HepG2 (cell line): ENCODE data around the gene PDIA5. TPM values are rescaled to one million over a fixed set of nuclear protein-coding genes. Genes with fewer than 3 reads are reported as not detected.

ENCODE experiments used
- CBX2 ChIP-seq, 2 experiments: fragments of 200-600 bp in 1 of 2; sonication (generic); formaldehyde crosslinking in 1 of 2; IDR thresholded peaks; 2 replicates each; pipeline versions ENCODE4 v1.7.0 to v1.8.1; 2018 to 2022; ENCODE audit warnings: low read depth in 2 of 2, low read length in 1 of 2, mild to moderate bottlenecking in 1 of 2, missing genetic modification reagents in 1 of 2
- CCDC6 ChIP-seq: sonication (generic); formaldehyde crosslinking; IDR thresholded peaks from 2 replicates; pipeline ENCODE4 v1.8.1; 2022; ENCODE audit warnings: mild to moderate bottlenecking, missing genetic modification reagents, moderate library complexity
- CHCHD3 ChIP-seq: sonication (generic); formaldehyde crosslinking; IDR thresholded peaks from 2 replicates; pipeline ENCODE4 v1.8.0; 2022; ENCODE audit warnings: mild to moderate bottlenecking, missing genetic modification reagents, moderate library complexity
- HNRNPK ChIP-seq: fragments of 200-400 bp; formaldehyde crosslinking; IDR thresholded peaks from 2 replicates; pipeline ENCODE4 v1.6.1; 2018; ENCODE audit warnings: low read length, low read depth, moderate library complexity, mild to moderate bottlenecking; ENCODE audit not compliant: poor library complexity, severe bottlenecking
- HNRNPL ChIP-seq: fragments of 200-400 bp; formaldehyde crosslinking; IDR thresholded peaks from 2 replicates; pipeline ENCODE4 v1.6.1; 2017; ENCODE audit warnings: mild to moderate bottlenecking, low read depth, low read length
- KLF11 ChIP-seq: IDR thresholded peaks from 2 replicates; pipeline ENCODE4 v1.6.1; 2016; ENCODE audit warnings: missing compliant biosample characterization
- MAX ChIP-seq: IDR thresholded peaks from 2 replicates; pipeline ENCODE4 v1.6.1; 2012; ENCODE audit warnings: inconsistent platforms
- NR2F2 ChIP-seq: IDR thresholded peaks from 2 replicates; pipeline ENCODE4 v1.6.1; 2012; ENCODE audit warnings: low read depth, inconsistent platforms, borderline replicate concordance
- ONECUT2 ChIP-seq: sonication (generic); formaldehyde crosslinking; IDR thresholded peaks from 2 replicates; pipeline ENCODE4 v1.4.0; 2020; ENCODE audit warnings: missing genetic modification reagents
- PATZ1 ChIP-seq: sonication (generic); formaldehyde crosslinking; IDR thresholded peaks from 2 replicates; pipeline ENCODE4 v1.4.0; 2020; ENCODE audit warnings: missing genetic modification reagents
- SETDB1 ChIP-seq: sonication (generic); formaldehyde crosslinking; IDR thresholded peaks from 2 replicates; pipeline ENCODE4 v1.5.1; 2020; ENCODE audit warnings: missing genetic modification reagents, mild to moderate bottlenecking, borderline replicate concordance
- SOX5 ChIP-seq: IDR thresholded peaks from 2 replicates; pipeline ENCODE4 v1.6.1; 2016; ENCODE audit warnings: borderline replicate concordance
- TEAD2 ChIP-seq: sonication (generic); formaldehyde crosslinking; IDR thresholded peaks from 2 replicates; pipeline ENCODE4 v1.9.0; 2021; ENCODE audit warnings: missing genetic modification reagents
- TRIM22 ChIP-seq: fragments of 450-650 bp; IDR thresholded peaks from 2 replicates; pipeline ENCODE4 v1.6.1; 2017
- YY1 ChIP-seq: IDR thresholded peaks from 2 replicates; pipeline ENCODE4 v1.6.1; 2011; ENCODE audit warnings: low read length, low read depth, moderate library complexity, mild to moderate bottlenecking; ENCODE audit not compliant: insufficient read depth, insufficient replicate concordance
- ZFYVE20 ChIP-seq: sonication (generic); formaldehyde crosslinking; IDR thresholded peaks from 2 replicates; pipeline ENCODE4 v1.8.0; 2023; ENCODE audit warnings: low read depth, mild to moderate bottlenecking, moderate library complexity, missing genetic modification reagents, borderline replicate concordance
- ZNF124 ChIP-seq: sonication (generic); formaldehyde crosslinking; IDR thresholded peaks from 2 replicates; pipeline ENCODE4 v1.4.0; 2020; ENCODE audit warnings: missing genetic modification reagents
- ZNF256 ChIP-seq: sonication (generic); formaldehyde crosslinking; conservative IDR thresholded peaks from 2 replicates; pipeline ENCODE4 v1.4.0; 2020; ENCODE audit warnings: missing genetic modification reagents
- ZNF292 ChIP-seq: sonication (generic); formaldehyde crosslinking; IDR thresholded peaks from 2 replicates; pipeline ENCODE4 v1.8.1; 2022; ENCODE audit warnings: mild to moderate bottlenecking, low read depth, missing genetic modification reagents, borderline replicate concordance
- ZNF354B ChIP-seq: sonication (generic); formaldehyde crosslinking; IDR thresholded peaks from 2 replicates; pipeline ENCODE4 v1.8.0; 2022; ENCODE audit warnings: mild to moderate bottlenecking, missing genetic modification reagents
- ZNF441 ChIP-seq: sonication (generic); formaldehyde crosslinking; IDR thresholded peaks from 2 replicates; pipeline ENCODE4 v1.7.0; 2021; ENCODE audit warnings: missing genetic modification reagents, borderline replicate concordance
- ZNF530 ChIP-seq: sonication (generic); formaldehyde crosslinking; IDR thresholded peaks from 2 replicates; pipeline ENCODE4 v1.5.0; 2020; ENCODE audit warnings: low read depth, mild to moderate bottlenecking, missing genetic modification reagents
- ZNF589 ChIP-seq: sonication (generic); formaldehyde crosslinking; conservative IDR thresholded peaks from 2 replicates; pipeline ENCODE4 v1.8.0; 2022; ENCODE audit warnings: mild to moderate bottlenecking, moderate library complexity, missing genetic modification reagents
- ZNF704 ChIP-seq: sonication (generic); formaldehyde crosslinking; IDR thresholded peaks from 2 replicates; pipeline ENCODE4 v1.8.1; 2023; ENCODE audit warnings: mild to moderate bottlenecking, inconsistent platforms, moderate library complexity, missing genetic modification reagents, borderline replicate concordance
- ZNF790 ChIP-seq: sonication (generic); formaldehyde crosslinking; IDR thresholded peaks from 2 replicates; pipeline ENCODE4 v1.8.0; 2022; ENCODE audit warnings: missing genetic modification reagents, mild to moderate bottlenecking, borderline replicate concordance
- polyA plus RNA-seq, 8 experiments: library from polyadenylated mRNA; depleted of rRNA in 3 of 8; stranded (reverse) in 7 of 8; unstranded in 1 of 8; fragments of >200 nt; fragmentation: Illumina TruSeq in 4 of 8; extraction: Trizol in 4 of 8; gene quantifications; 2 replicates each; pipeline versions ENCODE4 v1.2.1 to v1.2.3, GENCODE V29; 2011 to 2016; ENCODE audit warnings: low read depth in 4 of 8, missing spikeins in 1 of 8, mixed read lengths in 1 of 8; ENCODE audit not compliant: insufficient read depth in 1 of 8
- total RNA-seq, 5 experiments: library from RNA; depleted of rRNA; stranded (reverse); fragments of >200 nt; fragmentation: Illumina TruSeq; extraction: Trizol; gene quantifications; 2 replicates each; pipeline ENCODE4 v1.2.3, GENCODE V29; 2016; ENCODE audit warnings: low read depth in 1 of 5

The PDIA5 gene
- total and polyA plus RNA-seq, 2 of the 13 experiments (the other 11 are each of a cell fraction or from before 2014, with no cell fraction given) = 51.3 to 74.3 TPM

- peak; percentile 96 for TF ChIP-seq PATZ1 (CRISPR knock-in tag)
- TF ChIP-seq CHCHD3 (CRISPR knock-in tag) = peak; percentile 75
- peak; percentile 92 for TF ChIP-seq ZNF589 (CRISPR knock-in tag)
- no peak for TF ChIP-seq ZNF354B (CRISPR knock-in tag)
- peak; percentile 100 for TF ChIP-seq MAX
- TF ChIP-seq NR2F2 = no peak
- TF ChIP-seq YY1 = peak; percentile 83
- peak; percentile 94 for TF ChIP-seq HNRNPL
- peak; percentile 69 for TF ChIP-seq ZNF441 (CRISPR knock-in tag)
- TF ChIP-seq ZNF124 (CRISPR knock-in tag) = no peak
- no peak for TF ChIP-seq ONECUT2 (CRISPR knock-in tag)
- TF ChIP-seq ZNF256 = no peak; the same call in 1 of the 2 replicates
- no peak; the same call in 1 of the 2 replicates for TF ChIP-seq SOX5 (CRISPR knock-in tag)
- TF ChIP-seq HNRNPK = peak; percentile 32
- TF ChIP-seq ZNF292 (CRISPR knock-in tag) = peak; percentile 75
- peak; percentile 54; the same call in 1 of the 2 replicates for TF ChIP-seq TEAD2 (CRISPR knock-in tag)
- TF ChIP-seq SETDB1 (CRISPR knock-in tag) = no peak
- TF ChIP-seq CBX2 (IDR thresholded peaks at IDR 0.05; ENCODE audit: low read depth, low read length) = no peak
- no peak for TF ChIP-seq CBX2 (CRISPR knock-in tag; IDR thresholded peaks at IDR 0.05; ENCODE audit: low read depth)
- no peak for TF ChIP-seq ZFYVE20 (CRISPR knock-in tag)
- peak; percentile 85 for TF ChIP-seq ZNF704 (CRISPR knock-in tag)
- TF ChIP-seq TRIM22 = no peak
- peak; percentile 90; the same call in 1 of the 2 replicates for TF ChIP-seq KLF11 (CRISPR knock-in tag)
- TF ChIP-seq ZNF530 (CRISPR knock-in tag) = no peak
- peak; percentile 53; the same call in 1 of the 2 replicates for TF ChIP-seq CCDC6
- TF ChIP-seq ZNF790 (CRISPR knock-in tag) = 0 out of 2 replicates have a peak, but pooled peaks have one; percentile 40
Measured at GRCh38 chr3:123066896-123067688, at the start of gene PDIA5 (continued).
